Daoy (cell line): ENCODE measurements around the gene CSNK1A1. TPM values are rescaled to one million over a fixed set of nuclear protein-coding genes. Genes with fewer than 3 reads are reported as not detected.
"Not testable (repeated sequence)": the region's sequence is repeated elsewhere in the genome, so short reads cannot be mapped to it uniquely, and the experiment has no call there.

Source experiments
- DNase-seq: peaks from one replicate; pipeline ENCODE4 v3.0.0-alpha.2; 2015; ENCODE audit warnings: low read depth
- total RNA-seq: library from RNA; depleted of rRNA; stranded (reverse); fragments of >200 nt; shearing (Covaris generic); gene quantifications from 2 replicates; pipeline ENCODE4 v1.2.3, GENCODE V29; 2014

CSNK1A1 gene
- total RNA-seq, 1 experiment from 2014 or later, result 298 TPM

GRCh38 chr5:149456597-149457392 is 94.4 kb downstream of the CSNK1A1 start:
- DNase-seq, result no peak

GRCh38 chr5:149455889-149456409 is 95.3 kb downstream of the CSNK1A1 start:
- peak; percentile 86 for DNase-seq

- DNase-seq, result no peak
These were observed 97.4 kb downstream of the CSNK1A1 start for GRCh38 chr5:149453618-149454415.

GRCh38 chr5:149452665-149453617 is 98.3 kb downstream of the CSNK1A1 start:
- DNase-seq, result peak; percentile 97

GRCh38 chr5:149452007-149452664 is 99.1 kb downstream of the CSNK1A1 start:
- DNase-seq, result peak; percentile 69

- no peak for DNase-seq
These were observed 101.0 kb downstream of the CSNK1A1 start for GRCh38 chr5:149450199-149450598.

- no peak for DNase-seq
These were observed 102.2 kb downstream of the CSNK1A1 start for GRCh38 chr5:149448831-149449714.

GRCh38 chr5:149448431-149448830 is 102.8 kb downstream of the CSNK1A1 start:
- DNase-seq, result no peak

- DNase-seq, result peak; percentile 2
These were observed 103.6 kb downstream of the CSNK1A1 start for GRCh38 chr5:149447373-149448367.

GRCh38 chr5:149446794-149447193 is 104.4 kb downstream of the CSNK1A1 start:
- not testable (repeated sequence) for DNase-seq

- peak; percentile 93 for DNase-seq
These were observed 105.4 kb downstream of the CSNK1A1 start for GRCh38 chr5:149445739-149446369.

GRCh38 chr5:149445343-149445738 is 105.9 kb downstream of the CSNK1A1 start:
- peak; percentile 16 for DNase-seq

- not testable (repeated sequence) for DNase-seq
These were observed 106.8 kb downstream of the CSNK1A1 start for GRCh38 chr5:149444430-149444829.

GRCh38 chr5:149443210-149443609 is 108.0 kb downstream of the CSNK1A1 start:
- no peak for DNase-seq

GRCh38 chr5:149442563-149443182 is 108.6 kb downstream of the CSNK1A1 start:
- DNase-seq, result peak; percentile 83
